ENCODE data around the gene RANGAP1. TPM values are rescaled to one million over a fixed set of nuclear protein-coding genes. Genes with fewer than 3 reads are reported as not detected.

Gene RANGAP1
- total RNA-seq, result 150 and 153 TPM in 2 replicates

GRCh38 chr22:41285820-41286638 is at the start of gene RANGAP1:
Gene RANGAP1 (minus strand): TSS chr22:41286187. CDS start chr22:41281044, 5,143 bp downstream.

GRCh38 chr22:41301085-41302020 is 15.4 kb upstream of the RANGAP1 start, which contains the start of gene ZC3H7B:
Gene ZC3H7B (plus strand): TSS chr22:41301525. CDS start chr22:41320661, 19,136 bp downstream.

GRCh38 chr22:41240377-41241132 is 45.4 kb downstream of the RANGAP1 start, which contains the start of gene CHADL:
Gene CHADL (minus strand): TSS chr22:41240931. CDS start chr22:41240881, 50 bp downstream.

GRCh38 chr22:41204992-41205900 is 80.7 kb downstream of the RANGAP1 start, which contains the start of gene L3MBTL2:
Gene L3MBTL2 (plus strand): TSS chr22:41205312. CDS start chr22:41205363, 51 bp downstream.

Other genes starting within 250 kb of the RANGAP1 start
- 12.6 and 25.5 TPM in 2 replicates for gene EP300, start 193.6 kb downstream of the RANGAP1 start, total RNA-seq
- gene L3MBTL2, start 80.9 kb downstream of the RANGAP1 start, total RNA-seq, result 14.5 and 19.3 TPM in 2 replicates
- 2.1 and 3.9 TPM in 2 replicates for gene CHADL, start 45.3 kb downstream of the RANGAP1 start, total RNA-seq
- gene ZC3H7B, start 15.3 kb upstream of the RANGAP1 start, total RNA-seq, result 34.7 and 39.1 TPM in 2 replicates
- 5.4 and 7.6 TPM in 2 replicates for gene TEF, start 95.8 kb upstream of the RANGAP1 start, total RNA-seq
- gene TOB2, start 160.6 kb upstream of the RANGAP1 start, total RNA-seq, result 19.7 and 31.9 TPM in 2 replicates
- gene PHF5A, start 182.5 kb upstream of the RANGAP1 start, total RNA-seq, result 42.9 and 62.2 TPM in 2 replicates
- 83.1 and 104 TPM in 2 replicates for gene ACO2, start 182.9 kb upstream of the RANGAP1 start, total RNA-seq

All from airway epithelial cell (primary cell).